ENCODE measurements around the gene VAMP5. TPM values are rescaled to one million over a fixed set of nuclear protein-coding genes. Genes with fewer than 3 reads are reported as not detected.
A peak's percentile ranks its signal among the peaks of the same experiment; 100 is the strongest.

The VAMP5 gene
- 10 to 100 TPM in 1 of 2 donors, 1 to 10 TPM in 1; 3.0 to 10.4 TPM for total RNA-seq

GRCh38 chr2:85584354-85584856 lies at the start of gene VAMP5:
VAMP5 (plus strand) TSS chr2:85584431; CDS start chr2:85584491, 60 bp downstream.
- Histone ChIP-seq H3K27me3 (no peaks in the 10 kb centered on the region), H3K4me1 (peaks cover 52% of the 10 kb centered on the region), H3K4me3 (no peak within 1 kb of the TSS), H3K9me3 (no peaks in the 10 kb centered on the region), H3K36me3 (replicated peaks in 1 of 2; ENCODE audit: insufficient read depth in 1 of 2, low read depth in 2 of 2) (peaks cover 0 to 4% of the 10 kb centered on the region in 2 donors), H3K27ac (peak within 1 kb of the TSS; percentile 73 to 88 (median 78))
- DNase-seq = peak in 1 of 4 donors; percentile 47
- WGBS, 2 donors = 28 to 45% methylated on average over 7 to 50 of the region's 52 CpGs
- intact Hi-C loops (cut with DNase I) = no loop called here
- no peak for TF ChIP-seq CTCF (IDR thresholded peaks at IDR 0.05)
- TF ChIP-seq POLR2A (IDR thresholded peaks at IDR 0.05) = peak in 1 of 3 donors; percentile 18
- ATAC-seq = peak; percentile 9

GRCh38 chr2:85534881-85535280 lies 49.4 kb upstream of the VAMP5 start:
- TF ChIP-seq POLR2A (IDR thresholded peaks at IDR 0.05) (no peak), CTCF (IDR thresholded peaks at IDR 0.05) (no peak)
- H3K27ac ChIP-seq = peak overlapping the region in 2 of 4 donors; percentile 32 to 99
- no peaks in the 10 kb centered on the region for H3K9me3 ChIP-seq
- DNase-seq (no peak), ATAC-seq (no peak)
- peaks cover 42% of the 10 kb centered on the region for H3K4me1 ChIP-seq
- 61 to 65% methylated on average over 3 of the region's 3 CpGs for WGBS, 2 donors
- H3K36me3 ChIP-seq (replicated peaks in 1 of 2; ENCODE audit: insufficient read depth in 1 of 2, low read depth in 2 of 2) = no peaks in the 10 kb centered on the region
- H3K4me3 ChIP-seq = no peak overlapping the region
- intact Hi-C loops (cut with DNase I) = no loop called here
- no peaks in the 10 kb centered on the region for H3K27me3 ChIP-seq

- intact Hi-C loops (cut with DNase I) = no loop called here
- peaks cover 45% of the 10 kb centered on the region for H3K4me1 ChIP-seq
- H3K4me3 ChIP-seq = no peak overlapping the region
- no peak for ATAC-seq
- no peaks in the 10 kb centered on the region for H3K27me3 ChIP-seq
- H3K27ac ChIP-seq = peak overlapping the region; percentile 16 to 99 (median 98)
- no peaks in the 10 kb centered on the region for H3K9me3 ChIP-seq
- H3K36me3 ChIP-seq (replicated peaks in 1 of 2; ENCODE audit: insufficient read depth in 1 of 2, low read depth in 2 of 2) = peaks cover 0 to 2% of the 10 kb centered on the region in 2 donors
- 63 to 70% methylated on average over 3 of the region's 3 CpGs for WGBS, 2 donors
- no peak for DNase-seq
- TF ChIP-seq POLR2A (IDR thresholded peaks at IDR 0.05) (no peak), CTCF (IDR thresholded peaks at IDR 0.05) (no peak)
Measured at GRCh38 chr2:85536479-85536878, 47.8 kb upstream of the VAMP5 start.

- H3K27ac ChIP-seq = peak overlapping the region; percentile 96 to 99 (median 98)
- H3K36me3 ChIP-seq (replicated peaks in 1 of 2; ENCODE audit: insufficient read depth in 1 of 2, low read depth in 2 of 2) = peaks cover 8 to 16% of the 10 kb centered on the region in 2 donors
- intact Hi-C loops (cut with DNase I) = no loop called here
- DNase-seq (peak; percentile 62 to 78 (median 70)), ATAC-seq (peak; percentile 9)
- TF ChIP-seq POLR2A (IDR thresholded peaks at IDR 0.05) (peak in 1 of 3 donors; percentile 21), CTCF (IDR thresholded peaks at IDR 0.05) (peak in 1 of 7 experiments; percentile 1)
- peak overlapping the region; percentile 83 to 96 for H3K4me3 ChIP-seq
- H3K27me3 ChIP-seq = no peaks in the 10 kb centered on the region
- H3K4me1 ChIP-seq = peaks cover 57% of the 10 kb centered on the region
- WGBS, 2 donors = 1% methylated on average over 25 to 35 of the region's 35 CpGs
- no peaks in the 10 kb centered on the region for H3K9me3 ChIP-seq
Measured at GRCh38 chr2:85537600-85538506, 46.4 kb upstream of the VAMP5 start.
